Mucosa of descending colon (tissue), 3 donors: ENCODE measurements around the gene GSTO1. TPM values are rescaled to one million over a fixed set of nuclear protein-coding genes. Genes with fewer than 3 reads are reported as not detected.

ENCODE experiments used
- ATAC-seq: fragments of 200-7000 bp; cut with Tn5 transposase; one replicate; pipeline ENCODE4 v1.9.1; 2020; ENCODE audit warnings: mild to moderate bottlenecking, moderate library complexity
- DNase-seq, 3 donors: peaks; one replicate each; pipeline ENCODE4 v3.0.0-alpha.2; 2020
- H3K36me3 ChIP-seq: fragments of 200-600 bp; one replicate; pipeline ENCODE4 v1.8.0; 2021; ENCODE audit warnings: low read depth, mild to moderate bottlenecking
- H3K4me1 ChIP-seq: fragments of 200-600 bp; one replicate; pipeline ENCODE4 v1.8.0; 2021; ENCODE audit warnings: low read depth, mild to moderate bottlenecking
- H3K4me3 ChIP-seq: fragments of 200-600 bp; one replicate; pipeline ENCODE4 v1.8.0; 2021; ENCODE audit warnings: mild to moderate bottlenecking
- H3K9me3 ChIP-seq: fragments of 200-600 bp; one replicate; pipeline ENCODE4 v1.8.0; 2021; ENCODE audit warnings: mild to moderate bottlenecking
- CTCF ChIP-seq: fragments of 200-600 bp; IDR thresholded peaks from one replicate; pipeline ENCODE4 v1.8.0; 2022; ENCODE audit warnings: antibody characterized with exemption, mild to moderate bottlenecking
- intact Hi-C, 2 donors: fragments of 100-400 bp; cut with DNase I in 1 of 2; cut with micrococcal nuclease in 1 of 2; formaldehyde crosslinking; loops; one replicate each; pipeline versions ENCODE4 v1.11.0 to v1.11.1; 2022; cut with DNase I, micrococcal nuclease
- total RNA-seq, 3 donors: library from RNA; stranded (reverse); fragmentation: NEBNext Ultra II Directional in 2 of 3; extraction: Animal tissue kit (Norgen Biotek cat#: 25700) in 2 of 3; gene quantifications; one replicate each; pipeline versions ENCODE4 v1.2.1 to v1.2.4, GENCODE V29; 2021 to 2023
- donor health status: DM: no; HTN: no; CAD: no; lungs with moderate emphysema.
- donor health status: DM: no; HTN: no; CAD: no.
- donor health status: DM: no; HTN: yes; CAD: no.

GSTO1 gene
- total RNA-seq, 3 donors from 2014 or later: 60.1 to 73.9 (median 62.9) TPM

GRCh38 chr10:104220522-104220921 is 34.2 kb upstream of the GSTO1 start:
- no peaks in the 10 kb centered on the region for H3K4me1 ChIP-seq
- peak in 1 of 3 donors; percentile 15 for DNase-seq
- intact Hi-C loops: no loop called here
- no peaks in the 10 kb centered on the region for H3K9me3 ChIP-seq
- no peaks in the 10 kb centered on the region for H3K36me3 ChIP-seq
- peak; percentile 74 for ATAC-seq
- no peak for TF ChIP-seq CTCF
- H3K4me3 ChIP-seq: no peak overlapping the region

- intact Hi-C loops: no loop called here
- no peak for ATAC-seq
- no peaks in the 10 kb centered on the region for H3K36me3 ChIP-seq
- H3K4me1 ChIP-seq: no peaks in the 10 kb centered on the region
- no peak for TF ChIP-seq CTCF
- no peaks in the 10 kb centered on the region for H3K9me3 ChIP-seq
- H3K4me3 ChIP-seq: no peak overlapping the region
- no peak for DNase-seq
These were observed 31.4 kb upstream of the GSTO1 start for GRCh38 chr10:104223304-104223703.

GRCh38 chr10:104230490-104230889 is 24.2 kb upstream of the GSTO1 start:
- no peak for DNase-seq
- intact Hi-C loops: no loop called here
- no peaks in the 10 kb centered on the region for H3K36me3 ChIP-seq
- H3K4me1 ChIP-seq: no peaks in the 10 kb centered on the region
- no peak for ATAC-seq
- H3K4me3 ChIP-seq: no peak overlapping the region
- H3K9me3 ChIP-seq: no peaks in the 10 kb centered on the region
- no peak for TF ChIP-seq CTCF

- Histone ChIP-seq H3K36me3 (no peaks in the 10 kb centered on the region), H3K9me3 (no peaks in the 10 kb centered on the region), H3K4me3 (peak within 1 kb of the TSS; percentile 48), H3K4me1 (no peaks in the 10 kb centered on the region)
- TF ChIP-seq CTCF: no peak
- intact Hi-C loops: no loop called here
- peak; percentile 99 to 100 (median 100) for DNase-seq
- peak; percentile 100 for ATAC-seq
These were observed 22.7 kb upstream of the GSTO1 start, which contains the start of gene CFAP43 for GRCh38 chr10:104231784-104232612. Gene CFAP43, minus strand, starts transcription at chr10:104232364. Its CDS starts 118 bp downstream, at chr10:104232246.

- H3K9me3 ChIP-seq: no peaks in the 10 kb centered on the region
- ATAC-seq: peak; percentile 31
- H3K4me3 ChIP-seq: no peak overlapping the region
- H3K4me1 ChIP-seq: no peaks in the 10 kb centered on the region
- H3K36me3 ChIP-seq: no peaks in the 10 kb centered on the region
- intact Hi-C loops: no loop called here
- DNase-seq: no peak
- no peak for TF ChIP-seq CTCF
These were observed 22.0 kb upstream of the GSTO1 start for GRCh38 chr10:104232613-104233102.
